ENCODE data around the gene GNPTG. TPM values are rescaled to one million over a fixed set of nuclear protein-coding genes. Genes with fewer than 3 reads are reported as not detected.

The GNPTG gene
- polyA plus RNA-seq, 3 donors, result 32.2 to 67.4 (median 40.4) TPM

DNA sequence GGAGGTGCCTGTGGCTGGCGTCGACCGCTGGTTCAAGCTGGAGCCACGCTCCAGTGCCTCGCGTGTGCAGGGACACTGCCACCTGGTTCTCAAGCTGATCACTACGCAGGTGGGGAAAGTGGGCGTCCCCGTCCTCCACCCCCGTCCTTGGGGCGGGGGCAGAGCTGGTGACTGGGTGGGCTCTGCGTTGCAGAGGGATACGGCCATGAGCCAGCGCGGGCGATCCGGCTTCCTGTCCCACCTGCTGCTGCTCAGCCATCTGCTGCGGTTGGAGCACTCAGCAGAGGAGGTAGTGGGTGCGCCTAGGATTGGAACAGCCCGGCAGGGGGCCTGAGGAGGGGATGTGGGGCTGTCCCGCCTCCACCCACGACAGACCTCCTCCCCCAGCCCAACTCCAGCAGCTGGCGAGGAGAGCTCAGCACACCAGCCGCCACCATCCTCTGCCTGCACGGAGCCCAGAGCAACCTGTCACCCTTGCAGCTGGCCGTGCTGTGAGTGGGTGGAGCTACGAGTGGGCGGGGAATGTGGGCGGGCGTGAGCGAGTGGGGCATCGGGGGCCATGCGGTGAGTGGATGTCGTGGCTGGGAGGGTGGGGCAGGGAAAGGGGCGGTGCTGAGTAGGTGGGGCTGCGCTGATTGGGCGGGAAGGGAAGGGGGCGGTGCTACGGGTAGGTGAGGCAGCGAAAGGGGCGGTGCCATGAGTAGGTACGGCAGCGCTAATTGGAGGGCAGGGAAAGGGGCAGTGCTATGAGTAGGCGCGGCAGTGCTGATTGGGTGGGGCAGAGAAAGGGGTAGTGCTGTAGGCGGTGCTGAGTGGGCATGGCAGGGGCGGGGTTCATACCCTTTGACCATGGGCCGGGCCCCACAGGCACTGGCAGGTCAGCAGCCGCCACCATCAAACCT is 9.0 kb upstream of the GNPTG start:
- H3K27ac ChIP-seq (ENCODE audit: low read depth, low read length), result no peak overlapping the region
- 4 to 12% (median 10%) methylated on average over 43 to 49 of the region's 49 CpGs for WGBS, 3 donors

DNA sequence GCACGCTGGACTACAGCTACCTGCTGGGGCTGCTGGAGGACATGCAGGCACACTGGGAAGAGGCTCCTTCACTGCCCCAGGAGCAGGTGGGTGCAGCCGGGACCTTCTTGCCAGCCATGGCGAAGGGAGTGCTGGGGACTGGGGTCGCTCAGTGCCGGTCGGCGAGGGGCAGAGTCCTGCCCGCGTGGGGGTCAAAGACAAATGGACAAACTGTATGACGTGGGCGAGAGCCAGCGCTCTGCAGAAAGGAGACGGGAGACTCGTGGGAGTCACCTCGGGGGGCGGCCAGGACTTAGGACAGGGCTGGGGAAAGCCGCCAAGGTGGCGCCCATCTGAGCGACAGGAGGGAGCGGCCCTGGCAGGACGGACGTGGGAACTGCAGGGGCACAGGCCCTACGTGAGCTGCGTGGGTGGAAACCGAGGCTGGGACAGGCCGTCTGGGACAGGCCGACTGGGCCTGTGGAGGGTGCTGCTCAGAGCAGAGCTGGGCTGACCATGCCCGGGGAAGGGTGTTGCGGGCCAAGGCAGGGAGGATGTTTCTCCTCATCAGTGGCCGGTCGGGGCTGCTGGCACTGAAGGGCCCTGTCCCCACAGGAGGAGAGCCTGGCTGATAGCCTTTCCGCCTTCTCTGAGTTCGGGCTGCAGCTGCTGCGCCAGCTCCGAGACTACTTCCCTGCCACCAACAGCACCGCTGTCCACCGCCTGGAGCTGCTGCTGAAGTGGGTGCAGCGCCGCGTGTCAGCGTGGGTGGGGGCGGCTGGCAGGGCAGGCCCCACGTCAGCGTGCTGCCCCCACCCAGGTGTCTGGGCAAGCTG is 8.1 kb upstream of the GNPTG start:
- WGBS, 3 donors, result 49 to 63% (median 55%) methylated on average over 44 of the region's 44 CpGs
- H3K27ac ChIP-seq (ENCODE audit: low read depth, low read length), result no peak overlapping the region

DNA sequence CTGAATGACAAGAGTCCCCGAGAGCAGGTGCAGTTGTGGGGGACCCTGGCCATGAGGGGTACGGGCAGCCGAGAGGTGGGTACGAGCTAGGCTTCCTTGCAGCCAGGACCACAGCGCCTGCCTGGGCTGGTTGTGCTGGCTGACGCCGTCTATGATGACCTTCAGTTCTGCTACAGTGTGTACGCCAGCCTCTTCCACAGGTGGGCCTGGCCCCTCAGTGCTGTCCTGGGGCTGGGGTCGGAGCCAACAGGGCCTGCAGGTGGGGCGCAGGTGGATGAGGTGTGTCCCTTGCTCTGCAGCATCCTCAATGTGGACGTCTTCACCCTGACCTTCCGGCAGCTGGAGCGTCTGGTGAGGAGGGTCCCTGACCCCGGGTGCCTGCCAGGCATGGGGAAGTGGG is 7.2 kb upstream of the GNPTG start:
- WGBS, 3 donors, result 84 to 89% (median 88%) methylated on average over 14 of the region's 14 CpGs
- no peak overlapping the region for H3K27ac ChIP-seq (ENCODE audit: low read depth, low read length)

DNA sequence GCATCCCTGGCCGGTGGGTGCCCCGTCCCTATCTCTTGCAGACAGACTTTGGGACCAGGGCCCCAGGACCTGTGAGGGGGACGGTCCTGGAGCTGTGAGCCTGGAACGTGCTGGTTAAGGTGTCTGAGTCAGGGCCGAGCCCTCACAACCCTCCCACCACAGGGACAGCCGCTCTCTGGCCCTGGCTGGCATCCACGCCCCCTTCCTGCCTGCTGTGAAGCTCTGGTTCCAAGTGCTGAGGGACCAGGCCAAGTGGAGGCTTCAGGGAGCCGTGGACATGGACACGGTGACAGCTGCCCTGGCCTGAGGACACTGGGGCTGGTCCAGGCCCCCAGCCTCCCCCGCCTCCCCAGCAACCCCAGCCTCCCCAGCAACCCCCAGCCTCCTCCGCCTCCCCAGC is 6.6 kb upstream of the GNPTG start:
- WGBS, 3 donors, result 60 to 78% (median 77%) methylated on average over 8 to 11 of the region's 11 CpGs
- H3K27ac ChIP-seq (ENCODE audit: low read depth, low read length), result no peak overlapping the region

DNA sequence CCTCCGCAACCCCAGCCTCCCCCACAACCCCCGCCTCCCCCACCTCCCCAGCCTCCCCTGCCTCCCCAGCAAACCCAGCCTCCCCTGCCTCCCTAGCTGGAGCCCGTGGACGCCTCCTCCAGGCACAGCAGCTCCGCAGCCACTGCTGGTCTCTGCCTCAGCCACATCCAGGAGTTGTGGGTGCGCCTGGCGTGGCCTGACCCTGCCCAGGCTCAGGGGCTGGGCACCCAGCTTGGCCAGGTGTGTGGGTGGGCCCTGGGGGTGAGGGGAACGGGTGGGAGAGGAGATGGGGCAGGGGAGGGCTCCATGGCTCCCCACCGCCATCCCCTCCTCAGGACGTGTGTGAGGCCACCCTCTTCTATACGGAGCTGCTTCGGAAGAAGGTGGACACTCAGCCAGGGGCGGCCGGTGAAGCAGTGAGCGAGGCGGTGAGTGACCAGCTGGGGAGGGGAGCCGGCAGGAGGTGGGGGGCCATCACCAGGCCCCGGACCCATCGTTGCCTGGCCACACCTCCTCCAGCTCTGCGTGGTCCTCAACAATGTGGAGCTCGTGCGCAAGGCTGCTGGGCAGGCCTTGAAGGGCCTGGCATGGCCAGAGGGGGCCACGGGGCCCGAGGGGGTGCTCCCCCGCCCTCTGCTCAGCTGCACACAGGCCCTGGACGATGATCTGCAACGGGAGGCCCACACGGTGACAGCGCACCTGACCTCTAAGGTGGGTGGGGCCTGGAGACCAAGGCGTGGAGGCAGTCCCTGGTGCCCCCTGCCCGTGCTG is 5.9 kb upstream of the GNPTG start:
- WGBS, 3 donors, result 70 to 75% (median 72%) methylated on average over 26 to 31 of the region's 31 CpGs
- no peak overlapping the region for H3K27ac ChIP-seq (ENCODE audit: low read depth, low read length)

DNA sequence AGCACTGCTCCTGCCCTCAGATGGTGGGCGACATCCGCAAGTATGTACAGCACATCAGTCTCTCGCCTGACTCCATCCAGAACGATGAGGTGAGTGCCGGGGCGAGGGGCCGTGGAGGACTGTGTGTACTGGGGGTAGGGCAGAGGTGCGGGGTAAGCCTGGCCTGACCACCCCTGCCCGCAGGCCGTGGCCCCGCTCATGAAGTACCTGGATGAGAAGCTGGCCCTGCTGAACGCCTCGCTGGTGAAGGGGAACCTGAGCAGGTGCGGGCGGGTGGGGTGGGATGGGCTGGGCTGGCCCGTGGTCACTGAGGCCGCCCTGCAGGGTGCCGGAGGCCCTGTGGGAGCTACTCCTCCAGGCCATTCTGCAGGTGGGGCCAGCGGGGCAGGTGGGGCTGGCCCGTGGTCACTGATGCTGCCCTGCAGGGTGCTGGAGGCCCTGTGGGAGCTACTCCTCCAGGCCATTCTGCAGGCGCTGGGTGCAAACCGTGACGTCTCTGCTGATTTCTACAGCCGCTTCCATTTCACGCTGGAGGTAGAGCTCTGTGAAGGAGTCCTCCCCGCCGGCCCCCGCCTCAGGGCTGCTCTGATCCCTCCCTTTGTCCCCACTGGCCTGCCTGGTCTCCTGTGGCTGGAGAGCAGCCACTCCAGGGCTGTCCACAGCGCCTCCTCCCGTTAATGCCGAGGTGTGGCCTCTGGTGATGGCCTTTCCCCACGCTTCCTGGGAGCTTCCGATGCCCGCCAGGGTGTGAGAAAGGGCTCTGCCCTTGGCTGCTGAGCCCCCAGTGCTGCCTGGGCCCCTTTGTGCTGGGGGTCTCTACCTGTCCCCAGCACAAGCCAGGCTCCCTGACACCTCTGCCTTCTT is 5.1 kb upstream of the GNPTG start:
- no peak overlapping the region for H3K27ac ChIP-seq (ENCODE audit: low read depth, low read length)
- WGBS, 3 donors, result 70 to 73% (median 72%) methylated on average over 32 to 34 of the region's 34 CpGs

DNA sequence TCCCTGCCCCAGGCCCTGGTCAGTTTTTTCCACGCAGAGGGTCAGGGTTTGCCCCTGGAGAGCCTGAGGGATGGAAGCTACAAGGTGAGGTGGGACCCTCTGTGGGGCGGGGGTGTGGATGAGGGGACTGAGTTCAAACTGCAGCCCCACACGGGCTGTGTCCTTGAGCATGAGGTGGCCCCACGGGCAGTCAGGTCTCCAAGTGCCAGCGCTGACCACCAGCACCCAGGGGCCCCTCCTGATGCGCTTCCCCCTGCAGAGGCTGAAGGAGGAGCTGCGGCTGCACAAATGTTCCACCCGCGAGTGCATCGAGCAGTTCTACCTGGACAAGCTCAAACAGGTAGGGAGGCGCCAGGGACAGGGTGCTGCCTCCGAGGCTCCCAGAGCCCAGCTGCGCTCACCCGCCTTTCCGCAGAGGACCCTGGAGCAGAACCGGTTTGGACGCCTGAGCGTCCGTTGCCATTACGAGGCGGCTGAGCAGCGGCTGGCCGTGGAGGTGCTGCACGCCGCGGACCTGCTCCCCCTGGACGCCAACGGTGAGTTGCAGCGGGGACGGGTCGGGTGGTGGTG is 4.4 kb upstream of the GNPTG start:
- WGBS, 3 donors, result 86 to 91% (median 90%) methylated on average over 31 of the region's 31 CpGs
- H3K27ac ChIP-seq (ENCODE audit: low read depth, low read length), result no peak overlapping the region

DNA sequence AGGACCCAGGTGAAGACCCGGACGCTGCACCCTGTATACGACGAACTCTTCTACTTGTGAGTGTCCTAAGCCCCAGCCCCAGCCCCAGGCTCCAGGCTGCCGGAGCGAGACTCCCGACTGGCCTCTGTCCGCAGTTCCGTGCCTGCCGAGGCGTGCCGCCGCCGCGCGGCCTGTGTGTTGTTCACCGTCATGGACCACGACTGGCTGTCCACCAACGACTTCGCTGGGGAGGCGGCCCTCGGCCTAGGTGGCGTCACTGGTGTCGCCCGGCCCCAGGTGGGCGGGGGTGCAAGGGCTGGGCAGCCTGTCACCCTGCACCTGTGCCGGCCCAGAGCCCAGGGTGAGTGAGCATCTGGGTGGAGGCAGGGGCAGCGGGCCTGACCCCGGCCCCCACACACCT is 3.8 kb upstream of the GNPTG start:
- no peak overlapping the region for H3K27ac ChIP-seq (ENCODE audit: low read depth, low read length)
- 88 to 92% (median 90%) methylated on average over 29 of the region's 29 CpGs for WGBS, 3 donors

DNA sequence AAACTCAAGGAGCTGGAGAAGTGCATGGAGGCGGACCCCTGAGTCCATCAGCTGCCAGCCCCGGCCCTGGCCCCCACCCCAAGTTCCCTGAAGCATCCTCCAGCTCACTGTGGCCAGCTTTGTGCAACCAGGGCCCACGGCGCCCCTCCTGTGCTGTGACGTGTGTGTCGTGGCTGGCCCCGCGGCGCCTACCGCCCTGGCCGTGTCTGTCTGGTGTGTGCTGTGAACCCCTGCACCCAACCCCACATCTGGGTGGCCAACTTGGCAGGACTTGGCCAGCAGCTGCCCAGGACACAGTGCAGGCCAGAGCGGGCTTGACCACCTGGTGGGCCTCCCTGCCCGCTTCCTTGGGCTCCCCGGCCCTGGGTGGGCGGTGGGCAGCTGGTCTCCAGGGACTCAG is 3.3 kb upstream of the GNPTG start:
- no peak overlapping the region for H3K27ac ChIP-seq (ENCODE audit: low read depth, low read length)
- WGBS, 3 donors, result 90 to 92% (median 90%) methylated on average over 15 of the region's 15 CpGs

DNA sequence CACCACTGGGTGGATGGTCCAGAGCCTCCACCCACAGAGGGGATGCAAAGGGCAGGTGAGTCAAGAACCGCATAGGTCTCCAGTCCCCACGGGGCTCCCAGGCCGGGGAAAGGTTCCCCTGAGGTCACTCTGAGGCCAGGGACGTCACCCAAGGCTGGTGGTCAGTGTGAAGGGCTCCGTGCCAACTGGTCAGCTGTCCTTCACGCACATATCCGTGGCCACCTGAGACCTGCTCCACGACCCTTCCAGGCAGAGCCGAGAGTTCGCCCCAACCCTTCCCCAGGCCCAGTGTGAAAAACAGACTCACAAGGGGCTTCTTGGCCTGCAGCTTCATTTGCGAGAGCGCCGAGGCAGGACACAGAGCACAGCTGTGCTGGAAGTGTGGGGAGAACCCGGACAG is 2.8 kb upstream of the GNPTG start:
- no peak overlapping the region for H3K27ac ChIP-seq (ENCODE audit: low read depth, low read length)
- 80 to 86% (median 86%) methylated on average over 14 of the region's 14 CpGs for WGBS, 3 donors

DNA sequence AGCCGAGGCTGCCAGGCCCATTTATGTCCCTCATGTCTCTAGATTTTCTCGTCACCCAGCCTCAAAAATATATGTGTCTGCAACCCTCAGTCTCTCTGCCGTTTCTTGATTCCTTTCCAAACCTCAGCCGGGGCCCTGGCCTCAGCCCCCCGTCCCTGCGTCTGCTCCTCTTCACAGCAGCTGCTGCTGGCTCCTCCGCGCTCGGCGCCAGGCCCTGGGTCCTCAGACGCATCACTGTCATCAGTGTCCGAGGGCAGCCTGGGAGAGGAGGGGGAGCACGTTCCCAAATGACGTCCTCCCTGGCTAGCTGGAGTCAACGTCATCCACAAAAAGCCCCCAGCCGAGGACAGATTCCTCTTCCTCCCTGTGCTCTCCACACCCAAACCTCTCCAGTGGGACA is 2.4 kb upstream of the GNPTG start:
- 85 to 92% (median 86%) methylated on average over 16 of the region's 16 CpGs for WGBS, 3 donors

DNA sequence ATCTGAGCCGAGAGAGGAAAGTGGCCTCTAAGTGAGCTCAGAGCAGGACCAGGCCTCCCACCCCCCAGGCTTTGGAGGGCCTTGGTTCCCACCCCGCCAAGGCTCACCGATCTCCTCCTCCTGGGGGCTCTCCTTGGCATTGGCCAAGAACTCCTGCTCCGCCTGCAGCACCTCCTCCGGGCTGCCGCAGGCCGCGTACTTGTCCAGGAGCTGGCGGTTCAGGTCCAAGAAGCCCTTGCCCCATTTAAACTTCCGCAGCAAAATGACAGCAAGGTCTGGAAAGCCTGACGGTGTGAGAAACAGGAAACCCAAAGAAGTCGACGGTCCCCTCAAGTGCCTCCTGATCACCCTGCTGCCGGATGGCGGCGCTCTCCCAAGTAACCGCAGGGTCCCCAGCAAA is 1.8 kb upstream of the GNPTG start:
- 92 to 95% (median 92%) methylated on average over 17 of the region's 17 CpGs for WGBS, 3 donors
- no peak overlapping the region for H3K27ac ChIP-seq (ENCODE audit: low read depth, low read length)

More for the DNA sequence above, 2.4 kb upstream of the GNPTG start:
- no peak overlapping the region for H3K27ac ChIP-seq (ENCODE audit: low read depth, low read length)

DNA sequence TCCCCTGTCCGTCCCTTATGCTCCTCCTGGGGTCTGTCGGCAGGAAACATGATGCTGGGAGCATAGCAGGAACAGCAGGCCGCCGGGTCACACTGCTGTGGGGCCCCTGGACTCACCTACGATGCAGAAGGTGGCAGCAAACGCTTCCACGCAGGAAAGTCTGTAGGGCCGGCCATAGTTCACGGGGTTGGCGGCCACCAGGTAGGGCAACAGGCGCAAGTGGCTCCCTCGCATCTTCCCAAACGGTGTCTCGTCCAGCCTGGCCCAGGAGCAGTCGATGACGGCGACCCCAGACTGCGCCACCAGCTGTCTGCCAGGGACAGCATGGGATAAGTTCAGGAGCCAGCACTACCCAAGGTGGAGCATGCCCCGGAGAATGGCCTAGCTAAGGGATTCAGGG is 1.0 kb upstream of the GNPTG start:
- 72 to 85% (median 79%) methylated on average over 19 of the region's 19 CpGs for WGBS, 3 donors
- H3K27ac ChIP-seq (ENCODE audit: low read depth, low read length), result no peak overlapping the region

DNA sequence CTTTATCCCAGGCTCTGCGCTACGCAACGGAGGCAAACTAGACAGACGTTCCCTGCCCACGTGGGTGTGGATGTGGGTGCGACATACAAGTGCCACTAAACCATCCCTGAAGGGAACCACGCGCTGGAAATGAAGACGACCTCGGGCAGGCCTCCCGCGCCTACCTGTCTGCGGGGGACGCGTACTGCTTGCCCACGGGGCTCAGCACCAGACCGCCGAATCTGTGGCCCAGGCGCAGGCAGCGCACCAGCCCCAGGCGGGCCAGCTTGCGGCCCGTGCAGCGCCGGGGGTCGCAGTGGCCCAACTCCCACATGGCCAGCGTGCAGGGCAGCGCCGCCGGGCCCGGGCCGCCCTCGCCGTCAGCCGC is 533 bp upstream of the GNPTG start:
- no peak overlapping the region for H3K27ac ChIP-seq (ENCODE audit: low read depth, low read length)
- 0 to 1% (median 1%) methylated on average over 29 to 35 of the region's 35 CpGs for WGBS, 3 donors

DNA sequence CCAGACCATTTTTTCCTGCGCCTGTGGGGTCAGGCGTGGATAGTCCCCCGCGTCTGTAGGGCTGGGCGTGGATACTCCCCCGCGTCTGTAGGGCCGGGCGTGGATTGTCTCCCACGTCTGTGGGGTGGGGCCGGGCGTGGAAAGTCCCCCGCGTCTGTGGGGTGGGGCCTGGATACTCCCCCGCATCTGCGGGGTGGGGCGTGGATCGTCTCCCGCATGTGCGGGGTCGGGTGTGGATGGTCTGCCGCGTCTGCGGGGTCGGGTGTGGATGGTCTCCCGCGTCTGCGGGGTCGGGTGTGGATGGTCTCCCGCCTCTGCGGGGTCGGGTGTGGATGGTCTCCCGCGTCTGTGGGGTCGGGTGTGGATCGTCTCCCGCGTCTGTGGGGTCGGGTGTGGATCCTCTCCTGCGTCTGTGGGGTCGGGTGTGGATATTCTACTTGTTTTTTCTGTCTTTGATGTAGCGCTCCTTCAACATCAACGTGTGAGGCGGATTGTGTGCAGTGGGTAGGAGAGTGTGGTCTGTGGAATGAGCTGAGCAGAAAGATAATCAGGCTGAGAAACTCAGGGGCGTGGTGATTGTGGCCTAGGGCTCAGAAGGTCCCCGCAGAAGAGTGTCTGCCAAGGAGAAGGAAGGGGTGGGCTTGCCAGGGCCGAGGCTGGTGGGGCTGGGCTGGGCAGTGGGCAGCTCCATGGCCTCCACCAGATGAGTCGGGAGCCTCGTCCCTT is 3.2 kb downstream of the GNPTG start:
- no peak overlapping the region for H3K27ac ChIP-seq (ENCODE audit: low read depth, low read length)
- WGBS, 3 donors, result 87 to 90% (median 90%) methylated on average over 47 to 49 of the region's 49 CpGs

DNA sequence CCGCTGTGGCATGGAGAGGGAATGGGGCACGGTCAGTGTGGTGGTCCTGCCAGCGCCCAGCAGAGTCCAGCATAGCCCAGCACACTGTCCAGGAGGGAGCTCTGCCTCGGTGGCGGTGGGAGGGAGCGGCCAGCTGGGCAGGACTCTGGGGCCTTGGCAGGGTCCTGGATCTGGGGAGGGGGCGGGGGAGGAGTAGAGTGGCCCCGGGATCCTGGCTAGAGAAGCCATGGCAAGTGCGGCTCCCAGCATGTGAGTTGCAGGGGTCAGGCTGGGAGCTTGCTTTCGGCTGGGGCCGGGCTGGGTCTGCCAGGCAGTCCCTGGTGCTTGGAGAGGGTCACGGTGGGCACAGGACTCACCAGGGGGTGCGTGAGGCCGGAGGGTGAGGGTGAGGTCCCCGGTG is 3.9 kb downstream of the GNPTG start:
- no peak overlapping the region for H3K27ac ChIP-seq (ENCODE audit: low read depth, low read length)
- WGBS, 3 donors, result 79 to 84% (median 84%) methylated on average over 14 to 15 of the region's 15 CpGs

Measured in adipose tissue (tissue), 3 donors.